Left hindlimb (tissue), 1 donor: ENCODE data around the gene UGT1A1.

ENCODE experiments used
- DNase-seq: peaks from one replicate; pipeline ENCODE4 v3.0.0-alpha.2; 2018

Gene UGT1A1

GRCh38 chr2:233799087-233799665 is 39.1 kb downstream of the UGT1A1 start:
- DNase-seq: no peak

DNA sequence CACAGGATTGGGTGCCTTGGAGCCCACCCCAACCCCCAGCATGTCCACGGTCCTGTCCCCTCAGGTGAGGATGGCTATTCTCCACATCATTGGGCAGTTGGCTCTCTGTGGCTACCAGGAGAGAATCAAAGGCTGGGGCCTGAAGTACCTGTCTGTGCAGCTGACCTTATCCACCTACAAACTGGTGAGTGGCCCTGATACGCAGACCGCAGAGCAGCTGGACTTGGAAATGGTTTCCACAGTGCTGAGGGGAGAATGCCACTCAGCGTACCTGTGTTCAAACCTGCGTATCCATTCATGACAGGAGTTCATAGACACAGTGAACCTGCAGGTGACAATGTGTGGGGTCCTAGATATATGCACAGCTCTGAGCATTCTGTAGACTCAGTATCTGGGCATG is 39.6 kb downstream of the UGT1A1 start:
- DNase-seq: no peak

- no peak for DNase-seq
Measured at GRCh38 chr2:233800208-233800607, 40.1 kb downstream of the UGT1A1 start.

GRCh38 chr2:233801357-233802131 is 41.5 kb downstream of the UGT1A1 start:
- DNase-seq: no peak

DNA sequence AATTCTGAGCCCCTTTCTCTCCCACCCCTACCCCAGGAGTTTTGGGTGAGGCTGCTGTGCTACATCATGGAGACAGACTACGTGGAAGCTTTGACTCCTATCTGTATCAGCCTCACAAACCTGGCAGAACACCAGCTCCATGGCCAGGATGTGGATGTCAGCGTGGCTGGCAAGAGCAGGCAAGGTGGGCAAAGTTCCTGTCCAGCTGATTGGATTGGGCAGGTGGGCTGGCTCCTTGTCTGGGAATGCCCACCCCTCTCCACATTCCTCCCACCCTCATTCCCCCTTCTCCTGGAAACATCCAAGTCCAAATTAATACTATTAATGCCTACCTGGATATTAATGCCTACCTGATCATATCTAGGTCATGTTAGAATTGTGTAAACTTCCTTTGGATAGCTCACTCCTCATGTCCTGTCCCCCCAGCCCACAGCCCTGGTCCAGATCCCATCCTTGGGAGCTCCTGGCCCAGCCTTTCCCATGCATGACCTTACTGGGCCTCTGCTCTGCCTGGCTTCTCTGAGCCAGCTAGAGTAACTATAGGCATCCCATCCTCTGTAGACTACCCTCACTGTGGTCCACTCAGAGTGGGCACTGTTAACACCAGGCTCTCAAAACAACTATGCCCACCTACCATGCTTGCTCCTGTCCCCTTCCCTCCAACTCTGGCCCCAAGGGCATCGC is 42.2 kb downstream of the UGT1A1 start:
- DNase-seq: no peak

DNA sequence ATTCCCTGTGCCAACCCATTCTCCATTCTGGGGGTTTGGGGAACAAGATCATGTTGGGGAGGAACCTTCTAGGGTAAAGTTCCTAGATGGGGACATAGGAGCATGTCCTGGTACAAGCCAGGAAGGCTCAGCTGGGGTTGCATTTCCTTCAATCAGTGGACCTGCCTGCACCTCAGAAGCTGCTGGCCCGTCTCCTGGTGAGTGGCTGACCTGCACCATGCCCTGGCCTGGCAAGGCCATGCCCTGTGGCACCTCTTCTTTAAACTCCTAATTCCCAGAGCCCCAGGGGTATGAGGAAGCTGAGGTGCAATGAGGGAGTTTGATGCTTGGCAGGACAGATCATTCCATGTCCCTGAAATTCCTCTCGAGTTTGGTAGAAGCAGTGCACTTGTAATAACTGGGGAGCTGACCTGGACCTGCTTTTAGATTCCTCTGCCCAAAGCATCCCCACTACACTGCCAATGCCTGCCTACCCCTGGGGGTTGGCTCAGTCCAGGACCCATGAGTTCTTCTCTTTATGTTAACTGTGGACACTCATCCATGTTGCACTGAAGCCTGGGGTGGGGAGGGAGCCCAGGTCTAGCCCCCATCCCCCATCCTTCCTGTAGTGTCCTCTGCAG is 43.3 kb downstream of the UGT1A1 start:
- DNase-seq: no peak

GRCh38 chr2:233803994-233804393 is 43.9 kb downstream of the UGT1A1 start:
- no peak for DNase-seq

- no peak for DNase-seq
Measured at GRCh38 chr2:233807215-233807865, 47.3 kb downstream of the UGT1A1 start.

GRCh38 chr2:233807966-233808935 is 48.2 kb downstream of the UGT1A1 start:
- DNase-seq: no peak

GRCh38 chr2:233810385-233810784 is 50.3 kb downstream of the UGT1A1 start:
- no peak for DNase-seq

- no peak for DNase-seq
Measured at GRCh38 chr2:233811087-233811486, 51.0 kb downstream of the UGT1A1 start.

DNA sequence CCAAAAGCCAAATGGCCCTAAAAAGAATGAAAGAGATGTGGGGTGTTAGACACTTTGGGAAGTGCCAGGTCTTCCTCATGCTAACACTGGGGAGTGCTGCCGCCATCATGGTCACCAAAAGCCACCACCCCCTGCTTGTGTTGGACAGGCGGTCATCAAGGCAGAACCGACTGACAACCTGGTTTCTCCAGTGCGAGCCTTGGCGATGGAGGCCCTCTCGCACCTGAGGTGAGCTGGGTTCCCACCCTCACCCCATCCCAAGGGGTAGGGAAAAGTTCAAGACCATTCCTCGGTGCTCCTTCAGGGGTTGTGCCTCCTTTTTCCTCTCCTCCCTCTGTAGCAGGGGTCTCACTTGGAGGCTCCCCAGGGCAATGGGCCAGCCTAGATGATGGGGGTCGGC is 51.7 kb downstream of the UGT1A1 start:
- no peak for DNase-seq

DNA sequence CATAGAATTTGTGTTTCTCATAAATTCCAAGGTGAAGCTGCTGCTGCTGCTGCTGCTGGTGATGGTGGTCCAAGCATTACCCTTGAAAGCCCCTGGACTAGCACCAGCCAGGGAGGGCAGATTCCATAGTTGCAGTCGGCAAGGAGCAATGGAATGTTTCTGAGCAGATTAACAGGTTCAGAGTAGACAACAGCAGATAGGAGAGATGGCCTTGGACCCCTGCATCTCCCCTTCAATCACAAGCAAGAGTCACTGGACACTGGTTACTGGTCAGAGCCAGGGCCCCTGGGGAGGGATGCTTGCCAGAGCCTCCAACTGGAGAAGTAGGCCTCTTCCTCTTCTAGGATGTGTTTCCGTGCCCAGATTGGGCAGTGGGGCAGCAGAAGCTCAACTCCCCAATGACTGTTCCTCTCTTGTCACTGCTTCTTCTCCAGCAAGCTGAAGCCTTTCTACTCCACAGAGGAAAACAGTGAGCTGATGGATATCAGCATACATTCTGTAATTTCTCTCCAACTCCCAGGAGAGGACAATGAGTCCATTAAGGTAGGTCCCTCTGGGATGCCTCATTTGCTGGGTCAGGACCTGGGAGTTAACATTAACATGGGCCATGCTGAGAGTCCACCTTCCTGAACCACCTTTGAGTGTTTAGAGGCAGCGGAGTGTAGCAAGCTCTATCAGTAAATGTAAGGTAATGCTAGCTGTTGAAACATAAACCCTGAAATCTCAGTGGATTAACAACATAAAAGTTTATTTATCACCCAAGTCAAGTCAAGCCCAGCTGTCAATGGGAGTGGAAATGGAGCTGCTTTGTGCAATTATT is 53.4 kb downstream of the UGT1A1 start:
- no peak for DNase-seq

GRCh38 chr2:233814056-233814835 is 54.2 kb downstream of the UGT1A1 start:
- no peak for DNase-seq

- no peak for DNase-seq
Measured at GRCh38 chr2:233815861-233816260, 55.8 kb downstream of the UGT1A1 start.

- DNase-seq: no peak
Measured at GRCh38 chr2:233816334-233816733, 56.3 kb downstream of the UGT1A1 start.

DNA sequence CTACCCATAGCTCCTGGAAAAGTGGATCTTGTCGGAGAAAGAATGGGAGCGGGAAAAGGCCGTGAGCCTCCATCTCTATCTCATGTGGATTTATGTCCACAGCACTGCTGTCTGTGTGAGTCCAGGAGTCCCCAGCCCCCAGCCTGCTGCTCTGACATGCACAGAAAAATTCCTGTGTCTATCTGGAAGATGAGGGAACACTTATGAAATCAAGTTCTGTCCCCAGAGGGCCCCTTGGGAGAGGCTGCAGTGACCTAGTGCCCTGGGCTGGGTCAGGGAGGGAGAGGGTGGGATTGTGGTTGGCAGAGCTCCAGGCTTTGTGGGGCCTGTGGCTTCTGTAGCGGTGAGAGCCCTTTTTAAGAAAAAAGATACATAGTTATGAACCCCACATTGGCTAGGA is 56.7 kb downstream of the UGT1A1 start:
- DNase-seq: no peak

DNA sequence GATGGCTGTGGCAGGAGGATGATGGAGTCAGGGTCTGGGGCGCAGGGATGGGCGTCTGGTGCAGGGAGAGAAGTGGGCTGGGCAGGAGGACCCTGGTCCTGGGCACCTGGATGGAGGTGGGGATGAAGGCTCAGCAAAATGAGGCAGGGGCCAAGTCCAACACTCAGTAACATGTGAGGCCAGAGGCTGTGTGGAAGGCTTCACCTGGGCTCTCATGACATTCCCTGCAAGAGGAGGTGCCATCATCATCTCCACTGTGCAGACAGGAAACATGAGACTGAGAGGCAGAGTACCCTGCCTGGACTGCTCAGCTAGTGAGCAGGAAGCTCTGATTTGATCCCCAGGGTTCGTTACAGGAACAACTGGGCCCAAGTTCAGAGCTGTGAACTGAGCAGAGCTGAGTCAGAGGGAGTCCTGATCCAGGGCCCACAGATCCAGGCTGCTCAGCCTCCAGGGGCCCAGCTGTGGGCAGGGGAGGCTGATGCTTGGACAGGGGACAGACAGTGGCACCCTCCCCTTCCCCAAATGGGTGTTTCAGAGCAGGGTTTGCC is 57.4 kb downstream of the UGT1A1 start:
- DNase-seq: no peak

- no peak for DNase-seq
Measured at GRCh38 chr2:233817995-233818638, 58.0 kb downstream of the UGT1A1 start.
